LHCN-M2 (cell line): ENCODE measurements around the gene TDRKH. TPM values are rescaled to one million over a fixed set of nuclear protein-coding genes. Genes with fewer than 3 reads are reported as not detected.

ENCODE experiments used
- total RNA-seq: library from RNA; depleted of rRNA; stranded (reverse); fragments of >200 nt; gene quantifications from 2 replicates; pipeline ENCODE4 v1.2.3, GENCODE V29; 2014; rRNA removed

The TDRKH gene
- total RNA-seq, 1 experiment from 2014 or later: 1.9 TPM

Other genes starting within 250 kb of the TDRKH start
- 19.8 and 22.6 TPM in 2 replicates for gene SNX27, start 178.4 kb downstream of the TDRKH start, total RNA-seq
- gene CELF3, start 73.7 kb downstream of the TDRKH start, total RNA-seq: not detected in 2 replicates
- gene RIIAD1, start 69.0 kb downstream of the TDRKH start, total RNA-seq: not detected in 2 replicates
- 83.4 and 117 TPM in 2 replicates for gene MRPL9, start 27.0 kb downstream of the TDRKH start, total RNA-seq
- not detected in 2 replicates for gene LINGO4, start 14.9 kb upstream of the TDRKH start, total RNA-seq
- not detected in 2 replicates for gene RORC, start 41.3 kb upstream of the TDRKH start, total RNA-seq
- gene C2CD4D, start 49.3 kb upstream of the TDRKH start, total RNA-seq: not detected in 2 replicates
- gene THEM5, start 63.2 kb upstream of the TDRKH start, total RNA-seq: not detected in 2 replicates
- gene THEM4, start 119.0 kb upstream of the TDRKH start, total RNA-seq: 20.3 and 22.8 TPM in 2 replicates
- 81.9 and 115 TPM in 2 replicates for gene S100A10, start 203.4 kb upstream of the TDRKH start, total RNA-seq
- 388 and 454 TPM in 2 replicates for gene S100A11, start 246.5 kb upstream of the TDRKH start, total RNA-seq